ENCODE data around the gene ZNF844.

GRCh38 chr19:12075538-12076139, 11.1 kb downstream of the ZNF844 start:
- no peak for TF ChIP-seq POLR2A (IDR thresholded peaks at IDR 0.05; ENCODE audit: low read depth, low read length)
- TF ChIP-seq YY1 (IDR thresholded peaks at IDR 0.05; ENCODE audit: low read depth, low read length), result no peak
- TF ChIP-seq EZH2 (IDR thresholded peaks at IDR 0.05; ENCODE audit: borderline replicate concordance, control insufficient read depth, low read depth, low read length), result no peak
- TF ChIP-seq ZBTB11 (CRISPR knock-in tag; IDR thresholded peaks at IDR 0.05), result no peak
- no peak for TF ChIP-seq CTCF (IDR thresholded peaks at IDR 0.05 in 2 of 3, conservative IDR thresholded peaks at IDR 0.05 in 1 of 3; ENCODE audit: control insufficient read depth in 2 of 3, extremely low read depth in 1 of 3, insufficient read depth in 1 of 3, low read depth in 3 of 3, low read length in 3 of 3)
- TF ChIP-seq FOXK2 (IDR thresholded peaks at IDR 0.05), result no peak
- no peak for TF ChIP-seq PML (IDR thresholded peaks at IDR 0.05; ENCODE audit: low read length)
